CD14-positive monocyte (primary cell): ENCODE measurements around the gene FAM131B. TPM values are rescaled to one million over a fixed set of nuclear protein-coding genes. Genes with fewer than 3 reads are reported as not detected.
"Not testable (repeated sequence)": the region's sequence is repeated elsewhere in the genome, so short reads cannot be mapped to it uniquely, and the experiment has no call there.

Experiments used
- DNase-seq, 3 donors: peaks; one replicate each; pipeline ENCODE4 v3.0.0-alpha.2; 2011 to 2022
- H2AFZ ChIP-seq: 2 replicates; pipeline ENCODE4 v1.6.0; 2012; ENCODE audit warnings: mild to moderate bottlenecking, low read depth, low read length, inconsistent platforms; ENCODE audit not compliant: insufficient read depth, poor library complexity, severe bottlenecking
- H3K27ac ChIP-seq, 2 donors: 1 replicate in 1 of 2; 2 replicates in 1 of 2; pipeline ENCODE4 v1.5.1; 2012 to 2013; ENCODE audit warnings: low read length in 2 of 2, control low read depth in 1 of 2, inconsistent platforms in 1 of 2, low read depth in 1 of 2, mild to moderate bottlenecking in 1 of 2
- H3K27me3 ChIP-seq, 2 donors: one replicate each; pipeline versions ENCODE4 v1.6.0 to v1.6.1; 2011 to 2013; ENCODE audit warnings: low read length in 2 of 2; ENCODE audit not compliant: control insufficient read depth in 2 of 2, insufficient read depth in 2 of 2
- H3K36me3 ChIP-seq, 2 donors: replicated peaks in 1 of 2; 1 replicate in 1 of 2; 2 replicates in 1 of 2; pipeline versions ENCODE4 v1.5.1 to v1.6.1; 2012 to 2013; ENCODE audit warnings: low read length in 2 of 2, control low read depth in 1 of 2, inconsistent platforms in 1 of 2, mild to moderate bottlenecking in 1 of 2; ENCODE audit not compliant: insufficient read depth in 2 of 2, control insufficient read depth in 1 of 2
- H3K4me1 ChIP-seq, 2 donors: 1 replicate in 1 of 2; 2 replicates in 1 of 2; pipeline versions ENCODE4 v1.5.1 to v1.6.1; 2012 to 2013; ENCODE audit warnings: low read length in 2 of 2, control low read depth in 1 of 2, inconsistent platforms in 1 of 2, mild to moderate bottlenecking in 1 of 2, moderate library complexity in 1 of 2; ENCODE audit not compliant: insufficient read depth in 2 of 2, control insufficient read depth in 1 of 2
- H3K4me2 ChIP-seq: replicated peaks from 2 replicates; pipeline ENCODE3; 2012; ENCODE audit warnings: low read length, moderate library complexity, mild to moderate bottlenecking; ENCODE audit not compliant: poor library complexity, severe bottlenecking; ENCODE audit errors: extremely low read depth
- H3K4me3 ChIP-seq, 3 experiments: fragments of 200-600 bp in 1 of 3; sonication (generic) in 1 of 3; replicated peaks in 1 of 3; 1 replicate in 2 of 3; 2 replicates in 1 of 3; pipeline ENCODE4 v1.5.1; 2011 to 2013; ENCODE audit warnings: low read length in 3 of 3, mild to moderate bottlenecking in 3 of 3, control low read depth in 2 of 3, low read depth in 2 of 3, inconsistent platforms in 1 of 3, moderate library complexity in 1 of 3
- H3K79me2 ChIP-seq: 2 replicates; pipeline ENCODE4 v1.6.0; 2012; ENCODE audit warnings: mild to moderate bottlenecking, control low read depth, inconsistent platforms, low read length, moderate library complexity; ENCODE audit not compliant: insufficient read depth
- H3K9ac ChIP-seq: 2 replicates; pipeline ENCODE4 v1.6.0; 2017; ENCODE audit warnings: low read length, mild to moderate bottlenecking; ENCODE audit not compliant: insufficient read depth, poor library complexity, severe bottlenecking
- H3K9me3 ChIP-seq, 2 donors: replicated peaks in 1 of 2; 1 replicate in 1 of 2; 2 replicates in 1 of 2; pipeline versions ENCODE4 v1.5.1 to v1.6.1; 2012 to 2013; ENCODE audit warnings: low read length in 2 of 2, control low read depth in 1 of 2; ENCODE audit not compliant: control insufficient read depth in 1 of 2, insufficient read depth in 1 of 2
- H4K20me1 ChIP-seq: 2 replicates; pipeline ENCODE4 v1.6.0; 2012; ENCODE audit warnings: mild to moderate bottlenecking, low read length, control low read depth, moderate library complexity; ENCODE audit not compliant: insufficient read depth
- H3K27ac Mint-ChIP-seq, 7 donors: one replicate each; pipeline ENCODE4 v1.8.0; 2020; ENCODE audit warnings: mild to moderate bottlenecking in 7 of 7, mixed read lengths in 7 of 7, moderate library complexity in 6 of 7, inconsistent platforms in 2 of 7
- H3K27me3 Mint-ChIP-seq, 3 donors: one replicate each; pipeline ENCODE4 v1.8.0; 2021 to 2022; ENCODE audit warnings: low read depth in 3 of 3, mild to moderate bottlenecking in 3 of 3, mixed read lengths in 3 of 3, moderate library complexity in 3 of 3, inconsistent platforms in 1 of 3
- H3K36me3 Mint-ChIP-seq, 2 donors: one replicate each; pipeline ENCODE4 v1.8.0; 2020; ENCODE audit warnings: mixed read lengths in 2 of 2, inconsistent platforms in 1 of 2, mild to moderate bottlenecking in 1 of 2
- H3K4me1 Mint-ChIP-seq: one replicate; pipeline ENCODE4 v1.8.0; 2020; ENCODE audit warnings: mild to moderate bottlenecking, mixed read lengths
- H3K4me3 Mint-ChIP-seq, 2 donors: one replicate each; pipeline ENCODE4 v1.8.0; 2020; ENCODE audit warnings: mild to moderate bottlenecking in 2 of 2, mixed read lengths in 2 of 2, moderate library complexity in 1 of 2
- H3K9me3 Mint-ChIP-seq, 7 donors: one replicate each; pipeline ENCODE4 v1.8.0; 2020 to 2022; ENCODE audit warnings: mixed read lengths in 7 of 7, mild to moderate bottlenecking in 6 of 7, moderate library complexity in 6 of 7, inconsistent platforms in 2 of 7
- CTCF ChIP-seq: fragments of 200-600 bp; IDR thresholded peaks from one replicate; pipeline ENCODE4 v1.8.0; 2022; ENCODE audit warnings: antibody characterized with exemption, mild to moderate bottlenecking
- whole genome bisulfite sequencing: methylation state at CpG from one replicate; pipeline ENCODE4 v1.1.5; 2013; ENCODE audit warnings: missing lambda C conversion rate; ENCODE audit not compliant: insufficient coverage; 5-methylcytosine and 5-hydroxymethylcytosine counted together
- intact Hi-C, 2 donors: fragments of 100-400 bp; cut with micrococcal nuclease; formaldehyde crosslinking; loops; one replicate each; pipeline versions ENCODE4 v1.15.0 to v1.15.1; 2023
- polyA plus RNA-seq, 3 donors: library from polyadenylated mRNA; depleted of rRNA in 1 of 3; unstranded in 2 of 3; stranded (reverse) in 1 of 3; fragments of 300-500 nt in 2 of 3; fragments of >200 nt in 1 of 3; fragmentation: Illumina TruSeq in 2 of 3; gene quantifications; 1 replicate in 2 of 3; 2 replicates in 1 of 3; pipeline ENCODE4 v1.2.3, GENCODE V29; 2012 to 2021

Gene FAM131B
- polyA plus RNA-seq, 3 donors = 0.69 to 0.72 TPM; not detected in 1

- Histone ChIP-seq H3K4me1 (peaks cover 20 to 56% of the 10 kb centered on the region in 2 donors), H3K27ac (peak overlapping the region; percentile 15 to 17), H3K9ac (no peak overlapping the region), H3K79me2 (peaks cover 22% of the 10 kb centered on the region), H3K4me2 (no peak overlapping the region), H3K4me3 (no peak overlapping the region), H3K27me3 (no peaks in the 10 kb centered on the region), H4K20me1 (peaks cover 69% of the 10 kb centered on the region), H2AFZ (no peak overlapping the region), H3K36me3 (peaks cover 39 to 48% of the 10 kb centered on the region in 2 donors), H3K9me3 (no peaks in the 10 kb centered on the region)
- Mint-ChIP-seq H3K27me3 (no peaks in the 10 kb centered on the region), H3K9me3 (no peaks in the 10 kb centered on the region), H3K36me3 (peaks cover 22 to 51% of the 10 kb centered on the region in 2 donors), H3K4me1 (peaks cover 58% of the 10 kb centered on the region), H3K27ac (peak overlapping the region in 5 of 7 donors; percentile 25 to 75 (median 47)), H3K4me3 (no peak overlapping the region)
- WGBS = 62% methylated on average over 10 of the region's 14 CpGs
- no peak for DNase-seq
- TF ChIP-seq CTCF = no peak
- intact Hi-C loops = no loop called here
Observed at GRCh38 chr7:143393267-143394041, 30.9 kb upstream of the FAM131B start.

- Histone ChIP-seq H4K20me1 (peaks cover 74% of the 10 kb centered on the region), H3K4me1 (peaks cover 25 to 61% of the 10 kb centered on the region in 2 donors)
- peak overlapping the region in 3 of 7 donors; percentile 28 to 75 (median 38) for H3K27ac Mint-ChIP-seq
Observed at GRCh38 chr7:143392875-143393266, 30.4 kb upstream of the FAM131B start.

GRCh38 chr7:143392427-143392826 lies 29.9 kb upstream of the FAM131B start:
- H2AFZ ChIP-seq, H3K9me3 Mint-ChIP-seq, H3K4me2 ChIP-seq, H3K4me3 ChIP-seq, H3K9me3 ChIP-seq, intact Hi-C loops, H3K27me3 ChIP-seq, H3K9ac ChIP-seq, H3K27me3 Mint-ChIP-seq, DNase-seq, H3K4me3 Mint-ChIP-seq: not testable (repeated sequence)
- Histone ChIP-seq H3K27ac (peak overlapping the region in 1 of 2 donors; percentile 47), H3K4me1 (peaks cover 29 to 66% of the 10 kb centered on the region in 2 donors), H4K20me1 (peaks cover 79% of the 10 kb centered on the region), H3K79me2 (peaks cover 32% of the 10 kb centered on the region), H3K36me3 (peaks cover 49 to 59% of the 10 kb centered on the region in 2 donors)
- peak overlapping the region in 1 of 7 donors; percentile 79 for H3K27ac Mint-ChIP-seq
- peaks cover 13 to 52% of the 10 kb centered on the region in 2 donors for H3K36me3 Mint-ChIP-seq
- H3K4me1 Mint-ChIP-seq = peaks cover 65% of the 10 kb centered on the region
- WGBS = 92% methylated on average over 5 of the region's 8 CpGs

More at GRCh38 chr7:143392875-143393266, 30.4 kb upstream of the FAM131B start:
- H3K9me3 Mint-ChIP-seq = no peaks in the 10 kb centered on the region
- Histone ChIP-seq H3K9me3 (no peaks in the 10 kb centered on the region), H3K4me3 (no peak overlapping the region), H3K27ac (peak overlapping the region; percentile 15 to 17), H3K9ac (no peak overlapping the region), H3K27me3 (no peaks in the 10 kb centered on the region), H2AFZ (no peak overlapping the region), H3K79me2 (peaks cover 28% of the 10 kb centered on the region), H3K36me3 (peaks cover 45 to 54% of the 10 kb centered on the region in 2 donors), H3K4me2 (no peak overlapping the region)
- no peak for TF ChIP-seq CTCF
- H3K4me1 Mint-ChIP-seq = peaks cover 61% of the 10 kb centered on the region
- whole genome bisulfite sequencing = no CpG with 5 or more reads among the region's 6 CpGs
- H3K36me3 Mint-ChIP-seq = peaks cover 18 to 53% of the 10 kb centered on the region in 2 donors
- no peak for DNase-seq
- intact Hi-C loops = no loop called here
- H3K27me3 Mint-ChIP-seq = no peaks in the 10 kb centered on the region
- H3K4me3 Mint-ChIP-seq = no peak overlapping the region
